Fibroblast of lung (primary cell): Measurements from ENCODE around the gene AMMECR1. TPM values are rescaled to one million over a fixed set of nuclear protein-coding genes. Genes with fewer than 3 reads are reported as not detected.

Source experiments
- DNase-seq, 2 donors: peaks; one replicate each; pipeline versions ENCODE4 v3.0.0 to v3.0.0-alpha.2; 2010; ENCODE audit warnings: low read depth in 2 of 2
- H2AFZ ChIP-seq: 2 replicates; pipeline ENCODE4 v1.5.1; 2012; ENCODE audit warnings: low read length, control low read depth, inconsistent platforms
- H3K27ac ChIP-seq: 2 replicates; pipeline ENCODE4 v1.5.1; 2011; ENCODE audit warnings: low read length, control low read depth; ENCODE audit not compliant: insufficient read depth
- H3K27me3 ChIP-seq: 2 replicates; pipeline ENCODE4 v1.5.1; 2011; ENCODE audit warnings: mild to moderate bottlenecking, low read length; ENCODE audit not compliant: control insufficient read depth, insufficient read depth
- H3K36me3 ChIP-seq: 2 replicates; pipeline ENCODE4 v1.5.1; 2011; ENCODE audit warnings: low read length; ENCODE audit not compliant: control insufficient read depth, insufficient read depth
- H3K4me1 ChIP-seq: 2 replicates; pipeline ENCODE4 v1.5.1; 2011; ENCODE audit warnings: low read length; ENCODE audit not compliant: control insufficient read depth, insufficient read depth; ENCODE audit errors: extremely low read depth
- H3K4me2 ChIP-seq: 2 replicates; pipeline ENCODE4 v1.5.1; 2011; ENCODE audit warnings: low read length, control low read depth; ENCODE audit not compliant: insufficient read depth; ENCODE audit errors: extremely low read depth
- H3K4me3 ChIP-seq, 4 experiments: fragments of 200-600 bp in 1 of 4; sonication (generic) in 1 of 4; replicated peaks in 1 of 4; 2 replicates each; pipeline ENCODE4 v1.5.1; 2011 to 2016; ENCODE audit warnings: low read length in 4 of 4, low read depth in 3 of 4, mild to moderate bottlenecking in 3 of 4, control low read depth in 2 of 4, inconsistent platforms in 1 of 4, mixed read lengths in 1 of 4; ENCODE audit not compliant: insufficient read depth in 1 of 4; ENCODE audit errors: control extremely low read depth in 1 of 4
- H3K79me2 ChIP-seq: 2 replicates; pipeline ENCODE4 v1.5.1; 2012; ENCODE audit warnings: mild to moderate bottlenecking, low read length, inconsistent platforms; ENCODE audit not compliant: control insufficient read depth, insufficient read depth
- H3K9ac ChIP-seq: 2 replicates; pipeline ENCODE4 v1.5.1; 2011; ENCODE audit warnings: mild to moderate bottlenecking, low read length, control low read depth; ENCODE audit not compliant: insufficient read depth
- H3K9me3 ChIP-seq: 2 replicates; pipeline ENCODE4 v1.5.1; 2012; ENCODE audit warnings: low read depth, low read length; ENCODE audit not compliant: control insufficient read depth, insufficient read depth
- H4K20me1 ChIP-seq: 2 replicates; pipeline ENCODE4 v1.5.1; 2011; ENCODE audit warnings: low read length; ENCODE audit not compliant: control insufficient read depth, insufficient read depth; ENCODE audit errors: extremely low read depth
- CTCF ChIP-seq, 2 donors: IDR thresholded peaks in 1 of 2; conservative IDR thresholded peaks in 1 of 2; 1 replicate in 1 of 2; 2 replicates in 1 of 2; pipeline ENCODE4 v1.5.1; 2011 to 2012; ENCODE audit warnings: low read length in 2 of 2, control low read depth in 1 of 2, inconsistent platforms in 1 of 2, low read depth in 1 of 2, mild to moderate bottlenecking in 1 of 2
- EZH2 ChIP-seq: IDR thresholded peaks from 2 replicates; pipeline ENCODE4 v1.5.1; 2012; ENCODE audit warnings: low read length, control low read depth, mild to moderate bottlenecking; ENCODE audit errors: missing control alignments
- polyA plus RNA-seq, 2 donors: library from polyadenylated mRNA; depleted of rRNA in 1 of 2; stranded (reverse) in 1 of 2; unstranded in 1 of 2; fragments of >200 nt; gene quantifications; 2 replicates each; pipeline ENCODE4 v1.2.1, GENCODE V29; 2011 to 2012; ENCODE audit warnings: missing spikeins in 1 of 2
- total RNA-seq: library from RNA; depleted of rRNA; stranded (reverse); fragments of >200 nt; gene quantifications from 2 replicates; pipeline ENCODE4 v1.2.1, GENCODE V29; 2014

The AMMECR1 gene
- total and polyA plus RNA-seq, 2 donors (not counting 1 experiment from before 2014, with no cell fraction given), result 7.6 to 9.2 TPM

GRCh38 chrX:110167952-110168451 lies 149.9 kb downstream of the AMMECR1 start:
- H2AFZ ChIP-seq, result no peak overlapping the region
- no peak overlapping the region for H3K4me3 ChIP-seq
- H3K27me3 ChIP-seq, result no peaks in the 10 kb centered on the region
- no peak for TF ChIP-seq EZH2
- TF ChIP-seq CTCF (conservative IDR thresholded peaks at IDR 0.05 in 1 of 2, IDR thresholded peaks at IDR 0.05 in 1 of 2; ENCODE audit: low read depth in 1 of 2, low read length in 2 of 2), result peak; percentile 21 to 47
- H3K9me3 ChIP-seq, result no peaks in the 10 kb centered on the region
- H3K79me2 ChIP-seq, result no peaks in the 10 kb centered on the region
- no peak overlapping the region for H3K4me2 ChIP-seq
- H3K9ac ChIP-seq, result no peak overlapping the region
- H3K36me3 ChIP-seq, result no peaks in the 10 kb centered on the region
- peak in 1 of 2 donors; percentile 53 for DNase-seq
- no peaks in the 10 kb centered on the region for H3K4me1 ChIP-seq
- no peaks in the 10 kb centered on the region for H4K20me1 ChIP-seq
- no peak overlapping the region for H3K27ac ChIP-seq

GRCh38 chrX:110163488-110163887 lies 154.4 kb downstream of the AMMECR1 start:
- Histone ChIP-seq H3K9me3 (no peaks in the 10 kb centered on the region), H3K4me3 (no peak overlapping the region), H3K36me3 (no peaks in the 10 kb centered on the region), H3K4me2 (no peak overlapping the region), H3K4me1 (peaks cover 2% of the 10 kb centered on the region), H4K20me1 (no peaks in the 10 kb centered on the region), H3K27ac (no peak overlapping the region), H3K9ac (no peak overlapping the region), H3K27me3 (no peaks in the 10 kb centered on the region), H2AFZ (no peak overlapping the region), H3K79me2 (no peaks in the 10 kb centered on the region)
- peak; percentile 31 to 64 for DNase-seq
- TF ChIP-seq EZH2, result no peak
- TF ChIP-seq CTCF (conservative IDR thresholded peaks at IDR 0.05 in 1 of 2, IDR thresholded peaks at IDR 0.05 in 1 of 2; ENCODE audit: low read depth in 1 of 2, low read length in 2 of 2), result no peak

- H3K4me3 ChIP-seq, result no peak overlapping the region
- no peak for TF ChIP-seq CTCF (conservative IDR thresholded peaks at IDR 0.05 in 1 of 2, IDR thresholded peaks at IDR 0.05 in 1 of 2; ENCODE audit: low read depth in 1 of 2, low read length in 2 of 2)
- TF ChIP-seq EZH2, result no peak
Observed at GRCh38 chrX:110162867-110163266, 155.0 kb downstream of the AMMECR1 start.

More at GRCh38 chrX:110162867-110163266, 155.0 kb downstream of the AMMECR1 start:
- H4K20me1 ChIP-seq, result no peaks in the 10 kb centered on the region
- no peaks in the 10 kb centered on the region for H3K79me2 ChIP-seq
- H2AFZ ChIP-seq, result no peak overlapping the region
- no peaks in the 10 kb centered on the region for H3K27me3 ChIP-seq
- no peak overlapping the region for H3K4me2 ChIP-seq
- H3K9me3 ChIP-seq, result no peaks in the 10 kb centered on the region
- DNase-seq, result no peak
- H3K27ac ChIP-seq, result no peak overlapping the region
- H3K9ac ChIP-seq, result no peak overlapping the region
- no peaks in the 10 kb centered on the region for H3K36me3 ChIP-seq
- H3K4me1 ChIP-seq, result peaks cover 2% of the 10 kb centered on the region
